AG09309 (cell line): ENCODE measurements around the gene MALT1.

Experiments used
- DNase-seq: peaks from one replicate; pipeline ENCODE4 v3.0.0-alpha.2; 2010; ENCODE audit warnings: low read depth
- H3K4me3 ChIP-seq: 2 replicates; pipeline ENCODE4 v1.5.1; 2011; ENCODE audit warnings: mild to moderate bottlenecking, low read depth, low read length, moderate library complexity; ENCODE audit not compliant: control insufficient read depth
- CTCF ChIP-seq: IDR thresholded peaks from 2 replicates; pipeline ENCODE4 v1.5.1; 2011; ENCODE audit warnings: mild to moderate bottlenecking, low read depth, low read length, inconsistent platforms; ENCODE audit not compliant: insufficient read depth, control insufficient read depth; ENCODE audit errors: missing control alignments

MALT1 gene

GRCh38 chr18:58788971-58789875, 118.0 kb downstream of the MALT1 start:
- no peak for DNase-seq
- no peak for TF ChIP-seq CTCF
- H3K4me3 ChIP-seq = no peak overlapping the region

- H3K4me3 ChIP-seq = no peak overlapping the region
- DNase-seq = no peak
- no peak for TF ChIP-seq CTCF
These were observed 118.6 kb downstream of the MALT1 start for GRCh38 chr18:58789876-58790240.

GRCh38 chr18:58792086-58792485, 120.8 kb downstream of the MALT1 start:
- H3K4me3 ChIP-seq = no peak overlapping the region
- DNase-seq = no peak
- TF ChIP-seq CTCF = no peak

GRCh38 chr18:58793361-58793760, 122.1 kb downstream of the MALT1 start:
- TF ChIP-seq CTCF = no peak
- DNase-seq = peak; percentile 75
- H3K4me3 ChIP-seq = no peak overlapping the region

GRCh38 chr18:58796220-58796619, 125.0 kb downstream of the MALT1 start:
- DNase-seq = no peak
- TF ChIP-seq CTCF = no peak
- no peak overlapping the region for H3K4me3 ChIP-seq

GRCh38 chr18:58800582-58800981, 129.3 kb downstream of the MALT1 start:
- no peak for DNase-seq
- H3K4me3 ChIP-seq = no peak overlapping the region
- TF ChIP-seq CTCF = no peak
